GM12801 (cell line): ENCODE data around the gene B4GAT1.

Experiments used
- CTCF ChIP-seq: IDR thresholded peaks from one replicate; pipeline ENCODE4 v1.5.1; 2011; ENCODE audit warnings: control low read depth; ENCODE audit not compliant: insufficient read length; ENCODE audit errors: extremely low read depth

B4GAT1 gene

GRCh38 chr11:66363805-66364535 lies 16.5 kb upstream of the B4GAT1 start:
- TF ChIP-seq CTCF: no peak

- no peak for TF ChIP-seq CTCF
Measured at GRCh38 chr11:66363187-66363601, 15.8 kb upstream of the B4GAT1 start.

GRCh38 chr11:66362481-66363147 lies 15.2 kb upstream of the B4GAT1 start:
- no peak for TF ChIP-seq CTCF

- no peak for TF ChIP-seq CTCF
Measured at GRCh38 chr11:66361502-66361941, 14.1 kb upstream of the B4GAT1 start.

- TF ChIP-seq CTCF: no peak
Measured at GRCh38 chr11:66360406-66361073, 13.1 kb upstream of the B4GAT1 start.

GRCh38 chr11:66359662-66360087 lies 12.2 kb upstream of the B4GAT1 start:
- no peak for TF ChIP-seq CTCF

GRCh38 chr11:66349084-66349386 lies 1.6 kb upstream of the B4GAT1 start:
- TF ChIP-seq CTCF: no peak
